A673 (cell line): Measurements from ENCODE around the gene STUM.

ENCODE experiments used
- EZH2 ChIP-seq: fragments of 200-600 bp; sonication (generic); IDR thresholded peaks from 2 replicates; pipeline ENCODE4 v1.6.1; 2017; ENCODE audit warnings: borderline replicate concordance, low read depth, mild to moderate bottlenecking, mixed read lengths, antibody characterized with exemption, low read length; ENCODE audit not compliant: poor library complexity, severe bottlenecking
- TF ChIP-seq, protein P1 (sequence below): fragments of 300-800, 200-600 bp; sonication (generic); conservative IDR thresholded peaks from 2 replicates; pipeline ENCODE4 v1.5.1; 2017; ENCODE audit warnings: low read depth, mild to moderate bottlenecking, antibody characterized with exemption, low read length, moderate library complexity, mixed read lengths

GRCh38 chr1:226553266-226553923 is 4.8 kb downstream of the STUM start:
- TF ChIP-seq, protein P1, sequence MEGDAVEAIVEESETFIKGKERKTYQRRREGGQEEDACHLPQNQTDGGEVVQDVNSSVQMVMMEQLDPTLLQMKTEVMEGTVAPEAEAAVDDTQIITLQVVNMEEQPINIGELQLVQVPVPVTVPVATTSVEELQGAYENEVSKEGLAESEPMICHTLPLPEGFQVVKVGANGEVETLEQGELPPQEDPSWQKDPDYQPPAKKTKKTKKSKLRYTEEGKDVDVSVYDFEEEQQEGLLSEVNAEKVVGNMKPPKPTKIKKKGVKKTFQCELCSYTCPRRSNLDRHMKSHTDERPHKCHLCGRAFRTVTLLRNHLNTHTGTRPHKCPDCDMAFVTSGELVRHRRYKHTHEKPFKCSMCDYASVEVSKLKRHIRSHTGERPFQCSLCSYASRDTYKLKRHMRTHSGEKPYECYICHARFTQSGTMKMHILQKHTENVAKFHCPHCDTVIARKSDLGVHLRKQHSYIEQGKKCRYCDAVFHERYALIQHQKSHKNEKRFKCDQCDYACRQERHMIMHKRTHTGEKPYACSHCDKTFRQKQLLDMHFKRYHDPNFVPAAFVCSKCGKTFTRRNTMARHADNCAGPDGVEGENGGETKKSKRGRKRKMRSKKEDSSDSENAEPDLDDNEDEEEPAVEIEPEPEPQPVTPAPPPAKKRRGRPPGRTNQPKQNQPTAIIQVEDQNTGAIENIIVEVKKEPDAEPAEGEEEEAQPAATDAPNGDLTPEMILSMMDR: no peak
- TF ChIP-seq EZH2: no peak
